ENCODE measurements around the gene MAB21L3. TPM values are rescaled to one million over a fixed set of nuclear protein-coding genes. Genes with fewer than 3 reads are reported as not detected.
A peak's percentile ranks its signal among the peaks of the same experiment; 100 is the strongest.
"Not testable (repeated sequence)": the region's sequence is repeated elsewhere in the genome, so short reads cannot be mapped to it uniquely, and the experiment has no call there.

The MAB21L3 gene
- total RNA-seq, 1 donor from 2014 or later: not detected

- no peak for DNase-seq (ENCODE audit: low read depth in 2 of 2)
Measured at GRCh38 chr1:116138277-116138792, 27.1 kb downstream of the MAB21L3 start.

DNA sequence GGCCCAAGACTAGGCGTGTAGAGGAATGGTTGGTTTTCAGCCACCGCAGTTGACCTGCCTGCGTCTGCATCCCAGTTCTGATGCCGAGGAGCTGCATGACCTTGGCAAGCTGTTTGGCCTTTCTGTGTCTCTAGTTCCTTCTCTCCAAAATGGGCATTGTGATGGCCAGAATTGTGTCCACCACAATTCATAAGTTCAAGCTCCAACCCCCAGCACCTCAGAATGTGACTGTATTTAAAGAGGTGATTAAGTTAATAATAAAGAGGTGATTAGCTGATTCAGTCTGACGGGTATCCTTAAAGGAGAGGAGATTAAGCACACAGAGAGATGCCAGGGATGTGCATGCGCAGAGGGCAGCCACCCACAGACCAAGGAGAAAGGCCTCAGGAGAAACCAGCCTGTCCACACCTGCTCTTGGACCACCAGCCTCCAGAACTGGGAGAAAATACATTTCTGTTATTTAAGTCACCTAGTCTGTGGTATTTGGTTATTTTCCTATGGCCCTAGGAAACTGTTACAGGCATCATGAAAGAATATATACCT lies 28.5 kb downstream of the MAB21L3 start:
- DNase-seq (ENCODE audit: low read depth in 2 of 2): no peak

- DNase-seq (ENCODE audit: low read depth in 2 of 2): no peak
Measured at GRCh38 chr1:116144151-116144550, 33.0 kb downstream of the MAB21L3 start.

GRCh38 chr1:116146447-116147113 lies 35.4 kb downstream of the MAB21L3 start:
- not testable (repeated sequence) for DNase-seq (ENCODE audit: low read depth in 2 of 2)

DNA sequence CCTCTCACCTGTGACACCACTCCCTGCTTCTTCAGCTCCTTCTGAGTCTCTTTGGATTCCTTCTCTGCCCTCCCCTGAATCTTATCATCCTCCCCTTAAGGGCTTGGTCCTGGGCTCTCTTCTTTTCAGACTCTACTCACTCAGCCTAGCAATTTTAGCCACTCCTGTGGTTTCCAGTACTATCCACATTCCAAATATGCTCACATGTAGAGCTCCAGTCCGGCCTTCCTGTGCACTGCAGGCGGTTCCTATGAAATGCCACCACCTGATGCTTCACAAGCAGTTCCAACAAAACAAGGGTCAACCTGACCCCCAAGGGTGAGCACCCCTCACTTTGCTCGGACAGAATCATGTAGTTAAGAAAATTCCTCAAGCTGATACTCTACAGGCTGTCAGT lies 35.9 kb downstream of the MAB21L3 start:
- no peak for DNase-seq (ENCODE audit: low read depth in 2 of 2)

DNA sequence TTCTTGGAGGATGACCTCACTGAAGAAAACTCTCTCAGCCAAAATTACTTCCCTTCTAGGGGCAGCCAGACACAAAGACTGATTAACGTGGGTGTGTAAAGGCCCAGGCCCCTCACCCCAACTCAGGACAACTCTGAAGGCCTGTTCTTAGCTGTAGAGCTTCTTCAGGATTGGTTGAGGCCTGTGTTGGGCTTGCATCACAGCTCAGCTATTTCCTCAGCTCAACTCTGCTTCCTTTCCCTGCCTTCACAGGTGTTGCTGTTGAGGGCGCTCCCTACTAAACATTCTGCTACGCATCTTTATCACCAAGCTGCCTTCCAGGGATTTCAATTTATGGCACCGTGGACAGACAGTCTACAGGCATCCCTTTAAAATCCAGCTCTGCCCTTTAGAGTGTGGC lies 36.8 kb downstream of the MAB21L3 start:
- DNase-seq (ENCODE audit: low read depth in 2 of 2): peak in 1 of 2 donors; percentile 28

DNA sequence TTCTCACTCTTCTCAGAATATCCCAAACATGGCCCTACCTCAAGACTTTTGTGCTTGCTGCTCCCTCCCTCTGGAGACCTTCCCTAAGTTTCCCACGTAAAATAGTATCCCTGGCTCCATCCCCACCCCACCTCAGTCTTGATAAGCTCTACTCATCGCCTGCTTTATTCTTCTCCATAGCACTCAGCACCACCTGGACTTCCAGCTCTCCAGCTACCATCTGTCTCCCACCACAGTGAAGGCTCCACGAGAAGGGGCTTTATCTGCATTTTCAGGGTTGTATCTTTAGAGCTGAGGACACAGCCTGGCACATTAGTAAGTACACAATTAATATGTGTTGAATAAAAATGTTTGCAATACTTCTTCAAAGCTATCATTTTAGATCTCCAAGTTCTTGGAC lies 37.8 kb downstream of the MAB21L3 start:
- DNase-seq (ENCODE audit: low read depth in 2 of 2): no peak

- DNase-seq (ENCODE audit: low read depth in 2 of 2): no peak
Measured at GRCh38 chr1:116150368-116150767, 39.2 kb downstream of the MAB21L3 start.

GRCh38 chr1:116151739-116152576 lies 40.8 kb downstream of the MAB21L3 start:
- peak; percentile 53 to 74 for DNase-seq (ENCODE audit: low read depth in 2 of 2)

DNA sequence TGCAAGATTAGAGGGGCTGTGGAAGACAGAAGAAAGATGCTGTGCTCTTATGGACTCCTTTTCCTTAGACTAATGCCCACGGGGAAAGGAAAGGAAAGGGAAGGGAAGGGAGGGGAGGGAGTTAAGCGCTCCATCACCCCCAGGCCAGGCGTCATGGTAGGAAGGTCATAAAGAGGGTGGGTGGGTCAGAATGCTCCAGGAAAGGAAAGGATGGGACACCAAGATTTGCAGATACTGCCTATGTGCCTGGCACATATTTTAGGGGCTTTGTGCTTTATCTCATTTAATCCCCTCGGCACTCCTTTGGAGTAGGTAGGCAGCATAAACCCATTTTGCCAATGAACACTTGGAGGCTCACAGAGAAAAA lies 41.4 kb downstream of the MAB21L3 start:
- DNase-seq (ENCODE audit: low read depth in 2 of 2): no peak

DNA sequence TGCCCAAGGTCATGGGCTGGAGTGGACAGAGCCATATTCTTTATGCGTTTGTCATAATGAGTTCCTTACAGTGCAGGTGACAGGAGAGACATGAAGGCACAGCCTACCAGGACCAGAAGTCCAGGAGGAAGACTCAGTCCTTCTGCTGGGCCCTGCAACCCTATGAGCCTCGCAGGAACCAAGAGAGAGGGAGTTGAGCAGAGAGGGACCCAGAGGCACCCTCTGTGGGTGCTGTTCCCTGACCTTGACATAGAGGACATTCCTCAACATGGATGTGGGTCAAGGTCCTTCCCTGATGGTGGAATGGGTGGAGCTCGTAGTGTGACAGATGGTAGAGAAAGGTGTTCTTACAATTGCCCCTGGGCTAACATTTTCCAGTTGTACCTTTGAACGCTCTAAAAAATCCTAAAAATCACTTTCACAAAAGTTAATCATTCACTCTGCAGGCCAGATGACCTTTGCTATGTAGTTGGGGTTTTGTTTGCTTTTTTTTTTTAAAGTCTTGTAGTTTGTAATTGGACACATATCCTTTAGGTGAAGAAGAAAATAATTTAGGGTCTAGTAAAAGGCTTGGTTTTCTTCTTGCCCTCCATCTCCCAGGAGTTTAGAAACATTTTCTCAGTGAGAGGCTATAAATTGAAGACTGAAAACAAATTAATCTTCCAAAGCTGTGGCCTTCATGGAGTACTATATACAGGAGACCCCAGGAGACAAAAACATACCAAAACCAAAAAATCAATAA lies 41.9 kb downstream of the MAB21L3 start:
- no peak for DNase-seq (ENCODE audit: low read depth in 2 of 2)

DNA sequence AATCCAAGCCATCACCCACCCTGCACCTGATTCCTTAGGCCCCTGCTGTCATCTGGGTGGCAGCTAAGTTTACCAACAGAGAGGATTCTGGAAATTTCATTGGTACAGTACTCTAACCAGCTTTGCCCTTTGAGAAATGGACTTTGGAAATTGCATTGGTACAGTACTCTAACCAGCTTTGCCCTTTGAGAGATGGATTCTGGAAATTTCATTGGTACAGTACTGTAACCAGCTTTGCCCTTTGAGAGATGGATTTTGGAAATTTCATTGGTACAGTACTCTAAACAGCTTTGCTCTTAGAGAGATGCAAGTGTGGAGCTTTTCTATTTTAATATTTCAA lies 42.5 kb downstream of the MAB21L3 start:
- DNase-seq (ENCODE audit: low read depth in 2 of 2): no peak

DNA sequence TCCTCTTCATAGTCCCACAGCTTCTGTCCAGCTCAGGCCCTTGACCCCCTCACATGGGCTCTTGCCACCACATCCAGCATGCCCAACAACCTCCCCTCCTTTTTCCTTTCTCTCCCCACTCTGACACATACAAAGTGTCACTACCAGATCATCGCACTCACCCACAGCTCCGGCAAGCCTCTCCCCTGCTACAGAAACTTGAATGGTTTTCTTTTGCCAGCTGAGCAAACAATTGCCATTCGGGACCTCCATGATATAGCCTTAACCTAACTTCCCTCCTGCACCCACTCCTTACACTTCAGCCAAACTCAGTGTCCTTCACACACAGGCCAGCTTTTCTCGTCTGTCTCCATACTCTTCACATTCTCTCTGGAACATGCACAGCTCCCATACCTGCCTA lies 43.3 kb downstream of the MAB21L3 start:
- no peak for DNase-seq (ENCODE audit: low read depth in 2 of 2)

GRCh38 chr1:116157096-116157495 lies 45.9 kb downstream of the MAB21L3 start:
- no peak for DNase-seq (ENCODE audit: low read depth in 2 of 2)

GRCh38 chr1:116159177-116159576 lies 48.0 kb downstream of the MAB21L3 start:
- DNase-seq (ENCODE audit: low read depth in 2 of 2): no peak

DNA sequence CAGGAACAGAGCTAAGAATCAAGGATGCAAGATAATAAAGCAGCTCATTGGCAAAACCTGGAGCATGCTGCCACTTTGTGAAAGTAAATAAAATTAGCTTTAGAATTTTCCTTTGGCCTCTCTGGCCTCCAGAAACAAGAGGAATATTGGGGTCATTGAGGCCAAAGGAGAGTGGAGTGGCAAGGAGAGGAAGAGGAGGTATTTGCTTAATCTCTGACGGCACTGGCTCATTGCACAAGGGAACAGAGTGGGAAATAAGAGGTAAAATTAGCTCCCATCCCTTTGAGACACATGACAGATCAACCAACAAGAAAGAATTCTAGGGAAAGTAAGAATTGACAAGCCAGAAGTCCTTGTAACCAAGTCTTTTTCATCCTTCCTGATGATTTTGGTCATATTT lies 48.4 kb downstream of the MAB21L3 start:
- DNase-seq (ENCODE audit: low read depth in 2 of 2): no peak

DNA sequence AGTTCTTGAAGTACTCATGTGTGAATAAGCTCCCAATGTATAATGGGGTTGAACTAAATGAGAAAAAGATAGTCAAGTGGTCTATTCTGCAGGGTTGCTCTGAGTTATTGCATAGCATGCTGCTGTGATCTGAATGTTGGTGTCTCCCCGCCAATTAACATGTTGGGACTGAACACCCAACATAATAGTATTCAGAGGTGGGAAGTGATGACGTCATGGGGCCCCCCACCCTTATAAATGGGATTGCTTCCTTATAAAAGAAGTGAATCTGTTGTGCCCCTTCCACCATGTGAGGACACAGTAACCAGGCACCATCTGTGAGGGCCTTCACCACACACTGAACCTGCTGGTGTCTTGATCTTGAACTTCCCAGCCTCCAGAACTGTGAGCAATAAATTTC lies 50.2 kb downstream of the MAB21L3 start:
- no peak for DNase-seq (ENCODE audit: low read depth in 2 of 2)

GRCh38 chr1:116161877-116162390 lies 50.7 kb downstream of the MAB21L3 start:
- no peak for DNase-seq (ENCODE audit: low read depth in 2 of 2)

DNA sequence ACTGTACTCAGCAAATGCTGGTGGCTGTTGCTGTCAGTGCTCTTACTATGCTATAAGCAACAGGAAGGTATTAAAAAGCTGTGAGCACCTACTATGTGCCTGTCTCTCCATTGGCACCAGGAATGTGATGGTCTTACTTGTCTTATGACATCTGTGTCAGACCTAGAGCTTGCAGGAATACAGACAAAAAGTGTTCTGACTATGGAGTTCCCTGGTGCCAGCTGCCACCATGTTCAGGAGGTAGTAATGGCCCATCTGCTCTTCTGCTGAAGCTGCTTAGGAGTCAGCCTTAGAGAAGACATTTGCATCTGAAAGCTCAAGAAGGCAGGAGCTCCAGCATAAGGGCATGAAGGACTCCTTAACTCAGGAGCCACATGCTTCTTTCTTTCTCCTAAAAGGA lies 52.3 kb downstream of the MAB21L3 start:
- no peak for DNase-seq (ENCODE audit: low read depth in 2 of 2)

- DNase-seq (ENCODE audit: low read depth in 2 of 2): peak in 1 of 2 donors; percentile 11
Measured at GRCh38 chr1:116164150-116164549, 53.0 kb downstream of the MAB21L3 start.

DNA sequence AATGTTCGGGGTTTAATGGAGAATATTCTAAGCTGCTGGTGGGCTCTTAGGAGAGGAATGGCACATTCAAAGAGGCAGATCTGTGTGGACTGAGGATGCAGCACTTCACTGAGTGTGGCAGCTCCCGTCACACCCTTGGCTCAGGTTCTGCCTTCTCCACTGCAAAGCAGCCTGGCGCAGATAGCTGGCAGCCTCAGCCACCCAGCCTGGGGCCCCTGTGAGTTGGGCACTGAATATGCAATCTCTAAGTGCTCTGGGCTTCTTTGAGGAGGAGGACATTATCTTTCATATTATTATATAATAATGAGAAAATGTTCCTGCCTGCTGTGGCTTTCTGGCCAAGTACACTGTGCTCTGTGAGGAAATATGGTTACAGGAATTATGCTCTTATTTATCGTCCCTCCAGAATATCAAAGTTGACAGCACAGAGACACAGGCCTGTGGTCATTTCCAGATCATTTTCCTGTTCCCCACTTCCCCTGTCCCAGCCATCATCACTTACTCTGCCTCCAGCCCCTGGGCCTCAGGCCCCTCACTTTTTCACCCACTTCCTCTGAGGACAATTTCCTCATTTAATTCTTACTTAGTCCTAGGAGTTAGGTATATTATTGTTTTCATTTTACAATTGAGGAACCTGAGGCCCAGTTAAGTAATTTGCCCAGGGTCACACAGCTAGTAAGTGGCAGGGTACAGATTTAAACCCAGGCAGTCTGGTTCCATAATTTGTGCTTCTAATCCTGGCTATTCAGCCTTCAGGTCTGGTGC lies 53.6 kb downstream of the MAB21L3 start:
- no peak for DNase-seq (ENCODE audit: low read depth in 2 of 2)

All from lung microvascular endothelial cell (primary cell).